ENCODE measurements around the gene KCNH4.
"Not testable (repeated sequence)": the region's sequence is repeated elsewhere in the genome, so short reads cannot be mapped to it uniquely, and the experiment has no call there.

The KCNH4 gene

DNA sequence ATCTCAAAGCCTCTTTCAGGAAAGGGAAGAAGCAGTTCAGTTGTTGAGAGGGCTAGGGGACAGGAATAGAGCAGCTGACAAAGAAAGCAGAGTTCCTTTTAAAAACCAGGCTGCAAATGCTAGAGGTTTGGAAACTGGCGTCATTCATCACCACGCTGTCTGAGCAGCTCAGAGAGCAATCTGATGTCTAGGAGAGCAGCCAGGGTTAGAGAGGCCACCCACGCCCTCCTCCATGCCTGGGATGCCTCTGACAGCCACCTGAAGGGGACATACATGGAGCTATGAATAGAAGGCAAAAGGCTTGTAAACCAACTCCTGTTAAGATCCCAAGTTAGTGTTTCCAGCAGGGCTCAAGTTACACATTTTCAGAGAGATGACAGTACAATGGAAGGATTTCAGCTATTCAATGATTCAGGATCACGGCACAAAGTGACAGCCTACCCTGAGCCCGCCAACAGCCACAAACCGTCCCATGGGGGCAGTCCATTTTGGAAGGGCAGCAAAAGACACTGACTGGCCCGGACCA is 38.5 kb downstream of the KCNH4 start:
- Histone ChIP-seq H3K36me3 (ENCODE audit: control insufficient read depth, low read length) (peaks cover 35% of the 10 kb centered on the region), H3K4me3 (ENCODE audit: low read length) (no peak overlapping the region), H3K4me1 (ENCODE audit: control insufficient read depth, low read length) (peaks cover 11% of the 10 kb centered on the region), H3K9me3 (ENCODE audit: control insufficient read depth, insufficient read depth, low read length) (no peaks in the 10 kb centered on the region), H3F3A (ENCODE audit: control insufficient read depth, insufficient read depth) (no peaks in the 10 kb centered on the region), H4K20me1 (ENCODE audit: control insufficient read depth, insufficient read depth, low read depth, low read length) (peaks cover 8% of the 10 kb centered on the region; the same call in 1 of the 2 replicates), H3K4me2 (ENCODE audit: low read length) (no peak overlapping the region), H3K27me3 (ENCODE audit: control insufficient read depth, low read length) (no peaks in the 10 kb centered on the region), H3K79me2 (ENCODE audit: control insufficient read depth, low read length) (peaks cover 89% of the 10 kb centered on the region), H3K9me2 (replicated peaks; ENCODE audit: control insufficient read depth, low read length) (no peaks in the 10 kb centered on the region), H3K27ac (ENCODE audit: low read depth, low read length) (no peak overlapping the region)
- TF ChIP-seq EZH2phosphoT487 (IDR thresholded peaks at IDR 0.05; ENCODE audit: borderline replicate concordance, low read length), result no peak
- TF ChIP-seq, protein P1, sequence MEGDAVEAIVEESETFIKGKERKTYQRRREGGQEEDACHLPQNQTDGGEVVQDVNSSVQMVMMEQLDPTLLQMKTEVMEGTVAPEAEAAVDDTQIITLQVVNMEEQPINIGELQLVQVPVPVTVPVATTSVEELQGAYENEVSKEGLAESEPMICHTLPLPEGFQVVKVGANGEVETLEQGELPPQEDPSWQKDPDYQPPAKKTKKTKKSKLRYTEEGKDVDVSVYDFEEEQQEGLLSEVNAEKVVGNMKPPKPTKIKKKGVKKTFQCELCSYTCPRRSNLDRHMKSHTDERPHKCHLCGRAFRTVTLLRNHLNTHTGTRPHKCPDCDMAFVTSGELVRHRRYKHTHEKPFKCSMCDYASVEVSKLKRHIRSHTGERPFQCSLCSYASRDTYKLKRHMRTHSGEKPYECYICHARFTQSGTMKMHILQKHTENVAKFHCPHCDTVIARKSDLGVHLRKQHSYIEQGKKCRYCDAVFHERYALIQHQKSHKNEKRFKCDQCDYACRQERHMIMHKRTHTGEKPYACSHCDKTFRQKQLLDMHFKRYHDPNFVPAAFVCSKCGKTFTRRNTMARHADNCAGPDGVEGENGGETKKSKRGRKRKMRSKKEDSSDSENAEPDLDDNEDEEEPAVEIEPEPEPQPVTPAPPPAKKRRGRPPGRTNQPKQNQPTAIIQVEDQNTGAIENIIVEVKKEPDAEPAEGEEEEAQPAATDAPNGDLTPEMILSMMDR (IDR thresholded peaks at IDR 0.05; ENCODE audit: low read depth, low read length, poor library complexity, severe bottlenecking), result no peak

DNA sequence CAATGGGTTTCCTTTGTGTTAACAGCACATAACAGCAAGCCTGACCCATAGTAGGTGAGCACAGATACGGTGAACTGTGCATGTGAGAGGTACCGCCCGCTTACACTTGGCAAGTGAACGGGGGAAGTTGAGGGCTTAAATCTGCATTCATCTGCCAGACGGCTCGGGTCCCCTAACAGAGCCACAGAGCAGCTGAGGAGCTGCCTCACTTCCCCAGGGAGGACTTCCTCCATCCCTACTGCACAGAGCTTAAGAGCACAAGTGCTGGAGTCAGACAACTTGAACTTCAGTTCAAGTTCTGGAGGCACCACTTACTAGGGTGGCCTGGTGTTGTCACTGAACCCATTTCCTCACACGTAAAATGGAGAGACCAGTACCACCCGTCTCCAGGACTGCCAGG is 39.6 kb downstream of the KCNH4 start:
- Histone ChIP-seq H3F3A (ENCODE audit: control insufficient read depth, insufficient read depth) (peaks cover 3% of the 10 kb centered on the region; the same call in 1 of the 2 replicates), H3K36me3 (ENCODE audit: control insufficient read depth, low read length) (peaks cover 37% of the 10 kb centered on the region), H3K4me2 (ENCODE audit: low read length) (no peak overlapping the region), H4K20me1 (ENCODE audit: control insufficient read depth, insufficient read depth, low read depth, low read length) (peaks cover 12% of the 10 kb centered on the region; the same call in 1 of the 2 replicates), H3K9me3 (ENCODE audit: control insufficient read depth, insufficient read depth, low read length) (no peaks in the 10 kb centered on the region), H3K4me1 (ENCODE audit: control insufficient read depth, low read length) (peaks cover 22% of the 10 kb centered on the region), H3K27me3 (ENCODE audit: control insufficient read depth, low read length) (no peaks in the 10 kb centered on the region), H3K9me2 (replicated peaks; ENCODE audit: control insufficient read depth, low read length) (no peaks in the 10 kb centered on the region), H3K4me3 (ENCODE audit: low read length) (no peak overlapping the region), H3K27ac (ENCODE audit: low read depth, low read length) (no peak overlapping the region), H3K79me2 (ENCODE audit: control insufficient read depth, low read length) (peaks cover 91% of the 10 kb centered on the region)
- no peak for TF ChIP-seq EZH2phosphoT487 (IDR thresholded peaks at IDR 0.05; ENCODE audit: borderline replicate concordance, low read length)
- TF ChIP-seq, protein P1 (IDR thresholded peaks at IDR 0.05; ENCODE audit: low read depth, low read length, poor library complexity, severe bottlenecking), result no peak

DNA sequence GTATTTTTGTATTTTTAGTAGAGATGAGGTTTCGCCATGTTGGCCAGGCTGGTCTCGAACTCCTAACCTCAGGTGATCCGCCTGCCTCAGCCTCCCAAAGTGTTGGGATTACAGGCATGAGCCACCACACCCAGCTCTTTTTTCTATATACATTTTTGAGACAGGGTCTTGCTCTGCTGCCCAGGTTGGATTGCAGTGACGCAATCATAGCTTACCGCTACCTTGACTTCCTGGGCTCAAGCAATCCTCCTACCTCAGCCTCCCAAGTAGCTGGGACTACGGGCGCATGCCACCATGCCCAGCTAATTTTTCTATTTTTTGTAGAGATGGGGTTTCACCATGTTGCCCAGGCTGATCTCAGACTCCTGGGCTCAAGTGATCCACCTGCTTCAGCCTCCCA is 40.3 kb downstream of the KCNH4 start:
- H3K79me2 ChIP-seq (ENCODE audit: control insufficient read depth, low read length), result peaks cover 93% of the 10 kb centered on the region
- not testable (repeated sequence) for H3K9me3 ChIP-seq (ENCODE audit: control insufficient read depth, insufficient read depth, low read length); H3K4me2 ChIP-seq (ENCODE audit: low read length); H3K27ac ChIP-seq (ENCODE audit: low read depth, low read length); H3K4me3 ChIP-seq (ENCODE audit: low read length); H3K9me2 ChIP-seq (replicated peaks; ENCODE audit: control insufficient read depth, low read length); H3F3A ChIP-seq (ENCODE audit: control insufficient read depth, insufficient read depth); H3K27me3 ChIP-seq (ENCODE audit: control insufficient read depth, low read length)
- peaks cover 15% of the 10 kb centered on the region; the same call in 1 of the 2 replicates for H4K20me1 ChIP-seq (ENCODE audit: control insufficient read depth, insufficient read depth, low read depth, low read length)
- peaks cover 29% of the 10 kb centered on the region for H3K4me1 ChIP-seq (ENCODE audit: control insufficient read depth, low read length)
- peaks cover 40% of the 10 kb centered on the region for H3K36me3 ChIP-seq (ENCODE audit: control insufficient read depth, low read length)

DNA sequence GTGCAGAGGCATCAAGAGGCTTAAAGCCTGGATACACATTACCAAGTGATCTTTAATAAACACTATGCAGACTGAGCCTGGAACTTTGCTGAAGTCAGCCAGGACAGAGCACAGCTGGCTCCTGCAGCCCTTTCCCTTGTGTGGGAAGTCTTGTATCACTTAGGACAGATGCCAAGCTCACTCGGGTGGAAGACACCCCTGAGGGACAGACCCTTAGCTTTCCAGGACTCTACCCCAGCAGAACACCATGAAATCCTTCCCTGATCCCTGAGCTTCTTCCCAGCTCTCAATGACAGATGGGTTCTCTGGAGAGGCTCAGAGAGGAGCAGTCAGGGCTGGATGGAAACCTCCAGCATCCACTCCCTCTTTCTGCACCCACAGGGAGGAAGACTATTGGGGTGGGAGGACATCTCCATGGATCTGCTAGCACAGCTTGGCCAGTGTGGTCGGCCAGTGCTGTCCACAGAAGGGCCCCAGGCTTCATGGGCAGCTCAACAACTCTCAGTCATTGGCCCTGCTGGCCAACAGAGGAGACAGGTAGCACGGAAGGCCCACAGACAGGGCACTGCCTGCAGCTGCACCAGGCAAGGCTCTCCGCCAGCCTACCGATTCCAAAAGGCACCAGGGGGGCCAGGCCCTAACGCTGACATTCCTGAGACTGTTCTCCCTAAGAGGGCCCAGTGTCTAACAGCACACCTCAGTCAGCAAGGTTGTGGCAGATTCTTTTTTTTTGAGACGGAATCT is 42.0 kb downstream of the KCNH4 start:
- no peaks in the 10 kb centered on the region for H3K9me2 ChIP-seq (replicated peaks; ENCODE audit: control insufficient read depth, low read length)
- H3K36me3 ChIP-seq (ENCODE audit: control insufficient read depth, low read length), result peaks cover 42% of the 10 kb centered on the region
- no peaks in the 10 kb centered on the region for H3K9me3 ChIP-seq (ENCODE audit: control insufficient read depth, insufficient read depth, low read length)
- no peaks in the 10 kb centered on the region for H3K27me3 ChIP-seq (ENCODE audit: control insufficient read depth, low read length)
- H3K4me2 ChIP-seq (ENCODE audit: low read length), result no peak overlapping the region
- no peak overlapping the region for H3K4me3 ChIP-seq (ENCODE audit: low read length)
- peaks cover 45% of the 10 kb centered on the region for H3K4me1 ChIP-seq (ENCODE audit: control insufficient read depth, low read length)
- no peak for TF ChIP-seq EZH2phosphoT487 (IDR thresholded peaks at IDR 0.05; ENCODE audit: borderline replicate concordance, low read length)
- TF ChIP-seq, protein P1 (IDR thresholded peaks at IDR 0.05; ENCODE audit: low read depth, low read length, poor library complexity, severe bottlenecking), result no peak
- H3F3A ChIP-seq (ENCODE audit: control insufficient read depth, insufficient read depth), result peaks cover 17% of the 10 kb centered on the region
- peaks cover 95% of the 10 kb centered on the region for H3K79me2 ChIP-seq (ENCODE audit: control insufficient read depth, low read length)
- H4K20me1 ChIP-seq (ENCODE audit: control insufficient read depth, insufficient read depth, low read depth, low read length), result peaks cover 17% of the 10 kb centered on the region
- H3K27ac ChIP-seq (ENCODE audit: low read depth, low read length), result no peak overlapping the region

Measured in DOHH2 (cell line).